Measurements from ENCODE around the gene TSPY4.
"Not testable (repeated sequence)": the region's sequence is repeated elsewhere in the genome, so short reads cannot be mapped to it uniquely, and the experiment has no call there.

Gene TSPY4, protein sequence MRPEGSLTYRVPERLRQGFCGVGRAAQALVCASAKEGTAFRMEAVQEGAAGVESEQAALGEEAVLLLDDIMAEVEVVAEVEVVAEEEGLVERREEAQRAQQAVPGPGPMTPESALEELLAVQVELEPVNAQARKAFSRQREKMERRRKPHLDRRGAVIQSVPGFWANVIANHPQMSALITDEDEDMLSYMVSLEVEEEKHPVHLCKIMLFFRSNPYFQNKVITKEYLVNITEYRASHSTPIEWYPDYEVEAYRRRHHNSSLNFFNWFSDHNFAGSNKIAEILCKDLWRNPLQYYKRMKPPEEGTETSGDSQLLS

GRCh38 chrY:9337164-9337563, at the start of gene TSPY4:
Gene TSPY4, plus strand, starts transcription at chrY:9337464. Its CDS starts 46 bp downstream, at chrY:9337510.
- H3K79me2 ChIP-seq (ENCODE audit: insufficient read depth, low read length); H3K4me1 ChIP-seq (ENCODE audit: insufficient read depth, low read length, poor library complexity, severe bottlenecking); H3F3A ChIP-seq (ENCODE audit: low read depth); H2AFZ ChIP-seq (ENCODE audit: low read length); H3K9me2 ChIP-seq (replicated peaks; ENCODE audit: low read depth, low read length); H3K27me3 ChIP-seq (ENCODE audit: insufficient read depth, low read length, poor library complexity, severe bottlenecking); H3K9ac ChIP-seq (ENCODE audit: low read depth, low read length, poor library complexity, severe bottlenecking); H3K9me3 ChIP-seq (ENCODE audit: insufficient read depth, low read depth, low read length); H3K4me2 ChIP-seq (ENCODE audit: low read depth, low read length, poor library complexity, severe bottlenecking); H3K36me3 ChIP-seq (ENCODE audit: insufficient read depth, low read length); H3K4me3 ChIP-seq (ENCODE audit: low read length, poor library complexity, severe bottlenecking); H4K20me1 ChIP-seq (ENCODE audit: insufficient read depth, low read length, poor library complexity, severe bottlenecking): not testable (repeated sequence)

GRCh38 chrY:9320996-9321395, 16.3 kb upstream of the TSPY4 start:
- Histone ChIP-seq H3K4me2 (ENCODE audit: low read depth, low read length, poor library complexity, severe bottlenecking) (no peak overlapping the region), H3K9ac (ENCODE audit: low read depth, low read length, poor library complexity, severe bottlenecking) (no peak overlapping the region), H2AFZ (ENCODE audit: low read length) (no peak overlapping the region), H3K4me3 (ENCODE audit: low read length, poor library complexity, severe bottlenecking) (no peak overlapping the region), H3K27me3 (ENCODE audit: insufficient read depth, low read length, poor library complexity, severe bottlenecking) (no peaks in the 10 kb centered on the region), H4K20me1 (ENCODE audit: insufficient read depth, low read length, poor library complexity, severe bottlenecking) (no peaks in the 10 kb centered on the region), H3F3A (ENCODE audit: low read depth) (no peaks in the 10 kb centered on the region), H3K36me3 (ENCODE audit: insufficient read depth, low read length) (no peaks in the 10 kb centered on the region), H3K79me2 (ENCODE audit: insufficient read depth, low read length) (no peaks in the 10 kb centered on the region), H3K9me2 (replicated peaks; ENCODE audit: low read depth, low read length) (no peaks in the 10 kb centered on the region), H3K4me1 (ENCODE audit: insufficient read depth, low read length, poor library complexity, severe bottlenecking) (no peaks in the 10 kb centered on the region), H3K9me3 (ENCODE audit: insufficient read depth, low read depth, low read length) (no peaks in the 10 kb centered on the region)
- TF ChIP-seq, protein P1, sequence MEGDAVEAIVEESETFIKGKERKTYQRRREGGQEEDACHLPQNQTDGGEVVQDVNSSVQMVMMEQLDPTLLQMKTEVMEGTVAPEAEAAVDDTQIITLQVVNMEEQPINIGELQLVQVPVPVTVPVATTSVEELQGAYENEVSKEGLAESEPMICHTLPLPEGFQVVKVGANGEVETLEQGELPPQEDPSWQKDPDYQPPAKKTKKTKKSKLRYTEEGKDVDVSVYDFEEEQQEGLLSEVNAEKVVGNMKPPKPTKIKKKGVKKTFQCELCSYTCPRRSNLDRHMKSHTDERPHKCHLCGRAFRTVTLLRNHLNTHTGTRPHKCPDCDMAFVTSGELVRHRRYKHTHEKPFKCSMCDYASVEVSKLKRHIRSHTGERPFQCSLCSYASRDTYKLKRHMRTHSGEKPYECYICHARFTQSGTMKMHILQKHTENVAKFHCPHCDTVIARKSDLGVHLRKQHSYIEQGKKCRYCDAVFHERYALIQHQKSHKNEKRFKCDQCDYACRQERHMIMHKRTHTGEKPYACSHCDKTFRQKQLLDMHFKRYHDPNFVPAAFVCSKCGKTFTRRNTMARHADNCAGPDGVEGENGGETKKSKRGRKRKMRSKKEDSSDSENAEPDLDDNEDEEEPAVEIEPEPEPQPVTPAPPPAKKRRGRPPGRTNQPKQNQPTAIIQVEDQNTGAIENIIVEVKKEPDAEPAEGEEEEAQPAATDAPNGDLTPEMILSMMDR (conservative IDR thresholded peaks at IDR 0.05; ENCODE audit: low read length), result no peak
- no peak for TF ChIP-seq EZH2phosphoT487 (IDR thresholded peaks at IDR 0.05; ENCODE audit: borderline replicate concordance)

DNA sequence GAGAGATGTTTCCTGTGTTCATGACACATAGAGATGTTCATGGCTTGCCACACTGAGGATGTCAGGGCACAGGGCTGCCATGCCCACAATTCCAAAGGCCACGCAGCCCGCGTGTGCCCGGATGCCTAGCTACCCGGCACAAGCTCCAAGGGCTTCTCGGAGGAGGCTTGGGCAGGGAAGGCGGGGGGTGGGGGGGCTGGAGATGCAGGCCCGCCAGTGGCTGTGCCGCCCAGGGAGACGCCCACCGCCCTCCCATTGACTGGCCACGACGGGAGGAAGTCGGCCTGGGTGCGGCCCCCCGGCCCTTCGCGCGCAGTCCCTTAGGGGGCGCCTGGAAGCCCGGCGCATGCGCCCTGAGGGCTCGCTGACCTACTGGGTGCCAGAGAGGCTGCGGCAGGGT, 20.2 kb downstream of the TSPY4 start, which contains the start of gene TSPY8:
TSS of gene TSPY8 (plus strand) at position 301 of the 400 bp plus-strand sequence. CDS start at position 347, 46 bp downstream.
- not testable (repeated sequence) for H4K20me1 ChIP-seq (ENCODE audit: insufficient read depth, low read length, poor library complexity, severe bottlenecking); H3K79me2 ChIP-seq (ENCODE audit: insufficient read depth, low read length); H3F3A ChIP-seq (ENCODE audit: low read depth); H3K9me2 ChIP-seq (replicated peaks; ENCODE audit: low read depth, low read length); H3K27me3 ChIP-seq (ENCODE audit: insufficient read depth, low read length, poor library complexity, severe bottlenecking); H3K9me3 ChIP-seq (ENCODE audit: insufficient read depth, low read depth, low read length); H3K4me2 ChIP-seq (ENCODE audit: low read depth, low read length, poor library complexity, severe bottlenecking); H2AFZ ChIP-seq (ENCODE audit: low read length); H3K9ac ChIP-seq (ENCODE audit: low read depth, low read length, poor library complexity, severe bottlenecking); H3K4me1 ChIP-seq (ENCODE audit: insufficient read depth, low read length, poor library complexity, severe bottlenecking); H3K36me3 ChIP-seq (ENCODE audit: insufficient read depth, low read length); H3K4me3 ChIP-seq (ENCODE audit: low read length, poor library complexity, severe bottlenecking)

Data from Loucy (cell line).